Retinal pigment epithelial cell (primary cell): ENCODE results near the gene GNB1L.

ENCODE experiments used
- DNase-seq: peaks from one replicate; pipeline ENCODE4 v3.0.0-alpha.2; 2010; ENCODE audit warnings: low read depth
- H3K4me3 ChIP-seq: 2 replicates; pipeline ENCODE4 v1.5.1; 2011; ENCODE audit warnings: mild to moderate bottlenecking, low read length, control low read depth, moderate library complexity
- TF ChIP-seq, protein P1 (sequence below): conservative IDR thresholded peaks from 2 replicates; pipeline ENCODE4 v1.5.1; 2011; ENCODE audit warnings: low read depth, low read length, control low read depth, inconsistent platforms

GNB1L gene

DNA sequence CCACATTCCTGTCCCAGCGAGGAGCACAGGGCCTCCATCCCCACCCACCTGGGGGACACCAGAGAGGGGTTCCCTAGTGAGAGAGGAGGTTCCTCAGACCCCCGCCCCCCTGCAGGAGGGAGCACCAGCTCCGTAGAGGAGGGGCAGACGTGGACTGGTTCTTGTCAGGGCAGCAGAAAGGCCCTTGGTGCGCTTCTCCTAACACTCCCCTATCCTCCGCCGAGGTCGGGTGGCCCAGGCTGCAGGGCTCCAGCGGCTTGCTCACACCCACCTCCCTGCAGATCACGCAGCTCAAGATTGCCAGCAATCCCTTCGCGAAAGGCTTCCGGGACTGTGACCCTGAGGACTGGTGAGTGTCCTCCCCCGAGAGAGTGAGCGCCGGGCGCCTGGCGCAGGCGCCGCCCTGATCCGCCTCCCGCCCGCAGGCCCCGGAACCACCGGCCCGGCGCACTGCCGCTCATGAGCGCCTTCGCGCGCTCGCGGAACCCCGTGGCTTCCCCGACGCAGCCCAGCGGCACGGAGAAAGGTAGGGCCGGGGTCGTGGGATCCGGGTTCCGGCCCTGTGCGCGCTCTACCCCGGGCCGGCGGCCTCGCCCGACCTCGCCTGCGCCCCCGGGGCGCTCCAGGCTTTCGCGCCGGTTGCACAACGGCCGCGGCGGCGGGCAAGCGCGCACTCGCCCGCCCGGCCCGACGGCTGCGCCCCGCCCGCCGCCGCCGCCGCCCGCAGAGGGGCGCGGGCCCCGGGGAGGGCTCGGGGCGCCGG lies 89.0 kb downstream of the GNB1L start:
- TF ChIP-seq, protein P1, sequence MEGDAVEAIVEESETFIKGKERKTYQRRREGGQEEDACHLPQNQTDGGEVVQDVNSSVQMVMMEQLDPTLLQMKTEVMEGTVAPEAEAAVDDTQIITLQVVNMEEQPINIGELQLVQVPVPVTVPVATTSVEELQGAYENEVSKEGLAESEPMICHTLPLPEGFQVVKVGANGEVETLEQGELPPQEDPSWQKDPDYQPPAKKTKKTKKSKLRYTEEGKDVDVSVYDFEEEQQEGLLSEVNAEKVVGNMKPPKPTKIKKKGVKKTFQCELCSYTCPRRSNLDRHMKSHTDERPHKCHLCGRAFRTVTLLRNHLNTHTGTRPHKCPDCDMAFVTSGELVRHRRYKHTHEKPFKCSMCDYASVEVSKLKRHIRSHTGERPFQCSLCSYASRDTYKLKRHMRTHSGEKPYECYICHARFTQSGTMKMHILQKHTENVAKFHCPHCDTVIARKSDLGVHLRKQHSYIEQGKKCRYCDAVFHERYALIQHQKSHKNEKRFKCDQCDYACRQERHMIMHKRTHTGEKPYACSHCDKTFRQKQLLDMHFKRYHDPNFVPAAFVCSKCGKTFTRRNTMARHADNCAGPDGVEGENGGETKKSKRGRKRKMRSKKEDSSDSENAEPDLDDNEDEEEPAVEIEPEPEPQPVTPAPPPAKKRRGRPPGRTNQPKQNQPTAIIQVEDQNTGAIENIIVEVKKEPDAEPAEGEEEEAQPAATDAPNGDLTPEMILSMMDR, result no peak
- no peak for DNase-seq
- H3K4me3 ChIP-seq, result no peak overlapping the region

DNA sequence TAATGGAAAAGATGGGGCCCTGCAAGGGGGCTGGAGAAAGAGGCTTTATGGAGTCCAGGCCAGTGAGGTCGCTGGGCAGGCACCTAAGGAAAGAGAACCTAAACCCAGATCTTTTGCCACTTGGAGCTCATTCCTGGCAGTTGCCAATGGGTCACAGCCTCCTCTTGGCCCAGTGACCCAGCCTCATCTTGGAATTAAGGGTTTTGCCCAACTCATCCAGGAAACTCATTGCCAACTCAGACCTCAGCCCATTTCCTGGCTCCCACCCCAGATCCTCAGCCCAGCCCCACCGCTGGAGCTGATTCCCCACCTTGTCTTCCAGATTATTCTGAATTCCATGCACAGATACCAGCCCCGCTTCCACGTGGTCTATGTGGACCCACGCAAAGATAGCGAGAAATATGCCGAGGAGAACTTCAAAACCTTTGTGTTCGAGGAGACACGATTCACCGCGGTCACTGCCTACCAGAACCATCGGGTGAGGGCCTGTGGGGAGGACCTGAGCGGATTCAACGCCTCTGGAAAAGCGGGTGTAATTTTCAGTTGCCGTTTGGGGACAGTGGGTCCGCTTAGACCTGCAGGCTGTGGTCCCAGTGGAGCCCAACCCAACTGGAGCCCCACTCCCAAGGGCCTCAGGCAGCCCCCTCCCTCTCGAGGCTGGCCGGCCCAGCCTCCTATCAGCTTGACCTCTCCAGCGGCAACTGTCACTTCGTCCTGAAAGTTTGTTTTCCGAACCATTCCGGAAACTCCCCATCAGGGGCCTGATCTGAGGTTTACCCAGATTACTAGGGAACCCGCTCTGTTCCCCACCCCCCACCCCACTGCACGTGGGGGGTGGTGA lies 89.8 kb downstream of the GNB1L start:
- no peak overlapping the region for H3K4me3 ChIP-seq
- no peak for DNase-seq
- TF ChIP-seq, protein P1, result no peak

DNA sequence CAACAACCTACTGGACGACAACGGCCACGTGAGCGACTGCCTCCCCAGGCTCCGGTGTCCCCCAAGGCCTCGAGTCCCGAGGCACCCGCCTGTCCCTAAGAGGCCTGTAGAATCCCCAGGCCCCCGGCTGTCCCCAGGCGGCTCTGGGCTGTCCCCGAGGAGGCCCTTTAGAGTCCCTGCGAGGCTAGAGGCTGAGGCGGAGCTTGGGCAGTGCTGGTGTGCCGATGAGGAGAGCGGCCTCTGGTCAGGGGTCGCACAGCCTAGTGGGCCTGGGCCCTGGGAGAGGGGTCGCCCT lies 90.4 kb downstream of the GNB1L start:
- no peak overlapping the region for H3K4me3 ChIP-seq
- DNase-seq, result no peak
- TF ChIP-seq, protein P1, result no peak

DNA sequence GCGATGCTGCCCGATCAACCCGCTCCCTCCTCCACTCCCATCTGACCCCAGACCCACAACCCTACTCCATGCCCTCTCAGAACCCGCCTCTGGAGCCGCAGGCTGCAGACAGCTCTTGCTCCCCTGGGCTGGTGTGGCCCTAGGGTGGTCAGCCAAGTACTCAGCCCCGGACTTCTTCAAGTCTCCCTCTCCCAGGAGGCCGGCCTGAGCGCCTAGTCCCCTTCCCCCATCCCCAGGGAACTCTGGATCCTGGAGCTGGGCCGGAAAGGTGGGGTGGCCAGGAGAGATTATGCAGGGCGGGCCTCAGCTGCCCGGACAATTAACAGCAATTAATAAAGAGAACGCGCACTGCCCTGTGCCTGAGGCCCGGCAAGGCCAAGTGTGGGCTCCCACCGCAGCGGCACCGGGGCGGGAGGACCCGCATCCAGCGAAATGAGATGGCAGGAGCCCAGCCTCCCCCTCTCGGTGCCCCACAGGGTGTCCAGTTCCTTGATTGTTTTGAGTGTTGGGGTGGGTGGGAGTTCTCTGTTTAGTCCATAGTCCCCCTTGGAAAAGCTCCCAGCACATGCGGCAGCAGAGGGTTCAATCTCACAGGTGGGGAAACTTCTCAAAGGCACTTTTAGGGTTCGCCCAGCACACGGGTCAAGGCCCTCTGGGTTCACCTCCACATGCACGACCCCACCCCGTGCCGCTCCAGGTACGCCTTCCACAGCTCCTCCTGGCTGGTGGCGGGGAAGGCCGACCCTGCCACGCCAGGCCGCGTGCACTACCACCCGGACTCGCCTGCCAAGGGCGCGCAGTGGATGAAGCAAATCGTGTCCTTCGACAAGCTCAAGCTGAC lies 91.0 kb downstream of the GNB1L start:
- H3K4me3 ChIP-seq, result no peak overlapping the region
- no peak for DNase-seq
- TF ChIP-seq, protein P1, result no peak

DNA sequence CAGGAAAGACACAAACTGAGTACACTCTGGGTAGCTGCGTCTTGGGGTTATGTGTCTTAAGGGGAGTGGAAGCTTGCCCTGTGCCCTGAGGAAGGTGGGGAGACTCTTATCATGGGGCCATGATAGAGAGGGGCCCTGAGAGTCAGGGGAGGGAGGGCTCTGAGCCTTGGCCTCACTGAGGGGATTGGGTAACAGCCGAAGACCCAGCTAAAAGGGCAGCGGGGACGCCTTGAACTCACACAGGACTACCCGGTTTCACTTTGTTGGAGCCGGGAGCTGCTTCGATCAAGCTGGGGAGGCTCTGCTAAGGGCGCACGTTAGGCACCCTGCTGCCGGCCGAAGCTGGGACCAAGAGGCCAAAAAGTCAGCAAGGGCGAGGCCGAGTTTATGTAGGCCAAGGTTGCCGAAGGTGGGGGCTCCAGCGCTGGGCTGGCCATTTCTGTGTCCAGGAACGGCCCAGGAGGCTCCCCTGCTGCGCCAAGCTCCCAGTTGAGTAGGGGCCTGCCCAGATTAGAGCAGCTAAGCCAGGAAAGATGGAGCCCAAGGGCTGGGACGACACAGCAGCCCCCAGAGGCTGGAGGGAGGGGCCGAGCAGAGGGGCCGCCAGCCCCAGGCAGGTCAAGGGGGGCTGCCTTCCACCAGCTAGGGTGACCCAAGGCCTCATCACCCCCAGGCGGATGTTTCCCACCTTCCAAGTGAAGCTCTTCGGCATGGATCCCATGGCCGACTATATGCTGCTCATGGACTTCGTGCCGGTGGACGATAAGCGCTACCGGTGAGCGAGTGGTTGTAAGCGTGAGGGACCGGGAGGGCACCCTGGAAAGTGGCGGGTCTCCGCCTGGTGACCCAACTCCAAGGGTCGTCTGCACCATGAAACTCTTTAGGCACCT lies 91.9 kb downstream of the GNB1L start:
- DNase-seq, result no peak
- H3K4me3 ChIP-seq, result no peak overlapping the region
- TF ChIP-seq, protein P1, result no peak

DNA sequence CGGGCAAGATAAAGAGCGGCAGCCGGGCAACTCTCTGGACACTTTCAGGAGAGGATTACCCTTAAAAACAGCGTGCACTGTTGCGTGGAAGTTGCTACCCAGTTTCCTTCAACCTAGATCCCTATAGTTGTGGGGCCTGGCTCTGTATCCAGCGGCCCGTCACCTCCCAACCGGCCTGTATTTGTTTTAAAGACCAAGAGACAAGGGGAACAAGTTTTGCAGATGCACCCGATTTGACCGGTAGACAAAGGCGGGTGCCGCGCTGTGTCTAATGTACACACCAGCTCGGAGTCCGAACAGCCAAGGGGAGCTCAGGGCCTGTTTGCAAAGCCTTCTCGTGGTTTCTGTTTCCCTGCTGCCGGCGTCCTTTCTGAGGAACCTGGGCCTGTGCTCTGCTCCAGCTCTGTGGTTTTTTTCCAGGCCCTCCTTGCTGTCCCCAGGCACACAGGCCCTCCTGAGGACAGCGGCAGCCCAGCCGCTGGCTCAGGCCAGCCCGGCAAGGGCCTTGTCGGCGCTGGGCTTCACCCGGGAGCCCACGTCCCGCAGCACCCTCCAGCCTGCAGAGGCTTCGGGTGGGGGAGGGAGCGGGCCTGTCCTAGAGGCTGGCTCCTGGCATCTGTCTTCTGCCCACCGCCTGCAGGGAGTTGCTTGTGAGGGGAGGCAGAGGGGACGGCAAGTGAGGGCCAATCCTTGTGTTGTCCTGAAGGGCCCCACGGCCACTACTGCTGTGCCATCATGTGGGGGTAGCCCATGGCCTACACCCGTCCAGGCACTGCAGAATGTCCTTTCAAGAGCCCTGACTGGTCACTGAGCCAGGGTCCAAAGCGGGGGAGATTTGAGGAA lies 92.7 kb downstream of the GNB1L start:
- TF ChIP-seq, protein P1, result no peak
- no peak for DNase-seq
- no peak overlapping the region for H3K4me3 ChIP-seq
